ENCODE data around the gene ERCC2.

DNA sequence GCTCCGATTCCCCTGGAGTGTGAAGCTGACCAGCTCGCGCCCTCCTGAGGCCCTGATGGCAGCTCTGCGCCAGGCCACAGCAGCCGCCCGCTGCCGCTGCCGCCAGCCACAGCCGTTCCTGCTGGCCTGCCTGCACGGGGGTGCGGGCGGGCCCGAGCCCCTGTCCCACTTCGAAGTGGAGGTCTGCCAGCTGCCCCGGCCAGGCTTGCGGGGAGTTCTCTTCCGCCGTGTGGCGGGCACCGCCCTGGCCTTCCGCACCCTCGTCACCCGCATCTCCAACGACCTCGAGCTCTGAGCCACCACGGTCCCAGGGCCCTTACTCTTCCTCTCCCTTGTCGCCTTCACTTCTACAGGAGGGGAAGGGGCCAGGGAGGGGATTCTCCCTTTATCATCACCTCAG, 68.0 kb downstream of the ERCC2 start:
- no peak for TF ChIP-seq POLR2A (IDR thresholded peaks at IDR 0.05)
- TF ChIP-seq, protein P1, sequence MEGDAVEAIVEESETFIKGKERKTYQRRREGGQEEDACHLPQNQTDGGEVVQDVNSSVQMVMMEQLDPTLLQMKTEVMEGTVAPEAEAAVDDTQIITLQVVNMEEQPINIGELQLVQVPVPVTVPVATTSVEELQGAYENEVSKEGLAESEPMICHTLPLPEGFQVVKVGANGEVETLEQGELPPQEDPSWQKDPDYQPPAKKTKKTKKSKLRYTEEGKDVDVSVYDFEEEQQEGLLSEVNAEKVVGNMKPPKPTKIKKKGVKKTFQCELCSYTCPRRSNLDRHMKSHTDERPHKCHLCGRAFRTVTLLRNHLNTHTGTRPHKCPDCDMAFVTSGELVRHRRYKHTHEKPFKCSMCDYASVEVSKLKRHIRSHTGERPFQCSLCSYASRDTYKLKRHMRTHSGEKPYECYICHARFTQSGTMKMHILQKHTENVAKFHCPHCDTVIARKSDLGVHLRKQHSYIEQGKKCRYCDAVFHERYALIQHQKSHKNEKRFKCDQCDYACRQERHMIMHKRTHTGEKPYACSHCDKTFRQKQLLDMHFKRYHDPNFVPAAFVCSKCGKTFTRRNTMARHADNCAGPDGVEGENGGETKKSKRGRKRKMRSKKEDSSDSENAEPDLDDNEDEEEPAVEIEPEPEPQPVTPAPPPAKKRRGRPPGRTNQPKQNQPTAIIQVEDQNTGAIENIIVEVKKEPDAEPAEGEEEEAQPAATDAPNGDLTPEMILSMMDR (IDR thresholded peaks at IDR 0.05): no peak

Data from thyroid gland (tissue), 4 donors.